Measurements from ENCODE around the gene TJP3. TPM values are rescaled to one million over a fixed set of nuclear protein-coding genes. Genes with fewer than 3 reads are reported as not detected.

Gene TJP3
- total RNA-seq, 1 donor from 2014 or later: 20.0 TPM

DNA sequence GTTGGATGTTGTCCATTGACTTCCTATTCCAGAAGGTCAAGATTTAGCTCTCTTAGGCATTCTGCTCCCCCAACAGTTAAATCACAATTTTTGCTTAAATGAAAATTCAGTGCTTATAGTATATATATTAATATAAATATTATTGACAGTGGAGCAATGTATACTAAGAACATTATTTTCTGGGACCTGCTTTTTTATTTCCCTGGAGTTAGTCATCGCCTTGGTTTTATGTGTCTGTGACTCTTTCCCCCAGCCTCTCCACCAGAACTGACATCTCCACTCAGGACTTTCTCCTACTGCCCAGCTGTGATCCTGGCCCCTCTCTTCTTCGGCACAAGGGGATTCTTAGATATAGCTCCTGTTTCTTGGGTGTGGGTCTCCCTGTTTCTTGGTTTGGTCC, 88.2 kb downstream of the TJP3 start:
- Mint-ChIP-seq H3K4me1 (ENCODE audit: unreplicated experiment) (no peaks in the 10 kb centered on the region), H3K9me3 (peaks cover 6% of the 10 kb centered on the region), H3K36me3 (no peaks in the 10 kb centered on the region), H3K27me3 (peaks cover 44% of the 10 kb centered on the region), H3K4me3 (no peak overlapping the region), H3K27ac (no peak overlapping the region)
- TF ChIP-seq, protein P1, sequence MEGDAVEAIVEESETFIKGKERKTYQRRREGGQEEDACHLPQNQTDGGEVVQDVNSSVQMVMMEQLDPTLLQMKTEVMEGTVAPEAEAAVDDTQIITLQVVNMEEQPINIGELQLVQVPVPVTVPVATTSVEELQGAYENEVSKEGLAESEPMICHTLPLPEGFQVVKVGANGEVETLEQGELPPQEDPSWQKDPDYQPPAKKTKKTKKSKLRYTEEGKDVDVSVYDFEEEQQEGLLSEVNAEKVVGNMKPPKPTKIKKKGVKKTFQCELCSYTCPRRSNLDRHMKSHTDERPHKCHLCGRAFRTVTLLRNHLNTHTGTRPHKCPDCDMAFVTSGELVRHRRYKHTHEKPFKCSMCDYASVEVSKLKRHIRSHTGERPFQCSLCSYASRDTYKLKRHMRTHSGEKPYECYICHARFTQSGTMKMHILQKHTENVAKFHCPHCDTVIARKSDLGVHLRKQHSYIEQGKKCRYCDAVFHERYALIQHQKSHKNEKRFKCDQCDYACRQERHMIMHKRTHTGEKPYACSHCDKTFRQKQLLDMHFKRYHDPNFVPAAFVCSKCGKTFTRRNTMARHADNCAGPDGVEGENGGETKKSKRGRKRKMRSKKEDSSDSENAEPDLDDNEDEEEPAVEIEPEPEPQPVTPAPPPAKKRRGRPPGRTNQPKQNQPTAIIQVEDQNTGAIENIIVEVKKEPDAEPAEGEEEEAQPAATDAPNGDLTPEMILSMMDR (conservative IDR thresholded peaks at IDR 0.05): no peak
- no peak for DNase-seq (ENCODE audit: extremely low spot score, unreplicated experiment)

GRCh38 chr19:3798137-3798536, 90.0 kb downstream of the TJP3 start:
- Mint-ChIP-seq H3K36me3 (no peaks in the 10 kb centered on the region), H3K4me1 (ENCODE audit: unreplicated experiment) (no peaks in the 10 kb centered on the region), H3K27ac (no peak overlapping the region), H3K27me3 (peaks cover 53% of the 10 kb centered on the region), H3K9me3 (peaks cover 6% of the 10 kb centered on the region), H3K4me3 (no peak overlapping the region)
- DNase-seq (ENCODE audit: extremely low spot score, unreplicated experiment): no peak
- TF ChIP-seq, protein P1 (conservative IDR thresholded peaks at IDR 0.05): no peak

Other genes starting within 250 kb of the TJP3 start
- 7.0 and 21.9 TPM in 2 replicates for gene SMIM24, start 227.9 kb upstream of the TJP3 start, total RNA-seq (ENCODE audit: low replicate concordance)
- not detected in 2 replicates for gene SMIM44, start 224.9 kb upstream of the TJP3 start, total RNA-seq (ENCODE audit: low replicate concordance)
- gene DOHH, start 207.7 kb upstream of the TJP3 start, total RNA-seq (ENCODE audit: low replicate concordance): 10.5 and 10.8 TPM in 2 replicates
- 59.4 and 63.2 TPM in 2 replicates for gene FZR1, start 202.1 kb upstream of the TJP3 start, total RNA-seq (ENCODE audit: low replicate concordance)
- gene TEKTIP1, start 169.2 kb upstream of the TJP3 start, total RNA-seq (ENCODE audit: low replicate concordance): 1.3 and 3.4 TPM in 2 replicates
- gene MFSD12, start 150.8 kb upstream of the TJP3 start, total RNA-seq (ENCODE audit: low replicate concordance): 74.1 and 80.9 TPM in 2 replicates
- 60.1 and 78.3 TPM in 2 replicates for gene HMG20B, start 135.4 kb upstream of the TJP3 start, total RNA-seq (ENCODE audit: low replicate concordance)
- gene GIPC3, start 122.9 kb upstream of the TJP3 start, total RNA-seq (ENCODE audit: low replicate concordance): 0.07 TPM in 1 of 2 replicates, not detected in the other
- gene TBXA2R, start 101.5 kb upstream of the TJP3 start, total RNA-seq (ENCODE audit: low replicate concordance): not detected in 2 replicates
- gene CACTIN, start 81.6 kb upstream of the TJP3 start, total RNA-seq (ENCODE audit: low replicate concordance): 31.6 and 32.4 TPM in 2 replicates
- 35.9 and 44.5 TPM in 2 replicates for gene PIP5K1C, start 7.9 kb upstream of the TJP3 start, total RNA-seq (ENCODE audit: low replicate concordance)
- 25.1 and 28.5 TPM in 2 replicates for gene APBA3, start 53.3 kb downstream of the TJP3 start, total RNA-seq (ENCODE audit: low replicate concordance)
- gene MRPL54, start 54.3 kb downstream of the TJP3 start, total RNA-seq (ENCODE audit: low replicate concordance): 35.9 and 44.0 TPM in 2 replicates
- gene RAX2, start 63.8 kb downstream of the TJP3 start, total RNA-seq (ENCODE audit: low replicate concordance): not detected in 2 replicates
- gene MATK, start 78.0 kb downstream of the TJP3 start, total RNA-seq (ENCODE audit: low replicate concordance): 1.6 and 1.7 TPM in 2 replicates
- gene ZFR2, start 160.7 kb downstream of the TJP3 start, total RNA-seq (ENCODE audit: low replicate concordance): 1.00 and 4.7 TPM in 2 replicates
- 1.5 and 3.3 TPM in 2 replicates for gene ATCAY, start 172.3 kb downstream of the TJP3 start, total RNA-seq (ENCODE audit: low replicate concordance)
- 0.65 TPM in 1 of 2 replicates, not detected in the other for gene NMRK2, start 224.7 kb downstream of the TJP3 start, total RNA-seq (ENCODE audit: low replicate concordance)

Data from type B pancreatic cell (in vitro differentiated cells).